Measurements from ENCODE around the gene KCNH2.
"Not testable (repeated sequence)": the region's sequence is repeated elsewhere in the genome, so short reads cannot be mapped to it uniquely, and the experiment has no call there.

The KCNH2 gene

GRCh38 chr7:150917969-150918368 lies 60.2 kb downstream of the KCNH2 start:
- Histone ChIP-seq H3K9me3 (ENCODE audit: control insufficient read depth in 1 of 2, low read length in 2 of 2) (no peaks in the 10 kb centered on the region), H3K4me3 (ENCODE audit: low read depth in 1 of 2, low read length in 2 of 2) (peak overlapping the region; percentile 13 to 31), H3K27me3 (ENCODE audit: low read depth, low read length) (no peaks in the 10 kb centered on the region), H3K27ac (ENCODE audit: low read length) (no peak overlapping the region), H3K4me1 (ENCODE audit: control insufficient read depth in 1 of 2, insufficient read depth in 2 of 2, low read length in 2 of 2) (peaks cover 0 to 26% of the 10 kb centered on the region in 2 donors), H3K36me3 (ENCODE audit: control insufficient read depth in 1 of 2, insufficient read depth in 2 of 2, low read length in 2 of 2) (no peaks in the 10 kb centered on the region)

DNA sequence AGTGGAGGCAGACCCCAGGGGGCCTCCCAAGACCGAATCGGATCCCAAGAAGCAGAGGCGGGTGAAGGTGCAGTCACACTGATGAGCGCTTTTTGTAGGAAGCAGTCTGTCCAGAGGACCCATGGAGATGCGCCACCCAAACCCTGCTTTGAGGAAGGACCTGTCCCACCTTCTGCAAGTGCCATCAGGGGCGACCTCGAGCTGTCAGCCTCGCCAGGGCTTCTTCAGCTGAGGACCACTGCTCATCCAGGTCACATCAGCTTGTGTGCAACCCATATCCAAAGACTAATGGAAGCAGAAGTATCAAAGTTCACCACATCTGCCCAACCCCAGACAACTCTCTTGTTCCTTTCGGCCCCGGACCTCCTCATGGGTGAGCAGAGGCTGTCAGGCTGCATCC lies 61.5 kb downstream of the KCNH2 start:
- Histone ChIP-seq H3K4me1 (ENCODE audit: control insufficient read depth in 1 of 2, insufficient read depth in 2 of 2, low read length in 2 of 2) (peaks cover 0 to 16% of the 10 kb centered on the region in 2 donors), H3K27me3 (ENCODE audit: low read depth, low read length) (no peaks in the 10 kb centered on the region), H3K27ac (ENCODE audit: low read length) (no peak overlapping the region), H3K4me3 (ENCODE audit: low read depth in 1 of 2, low read length in 2 of 2) (no peak overlapping the region), H3K36me3 (ENCODE audit: control insufficient read depth in 1 of 2, insufficient read depth in 2 of 2, low read length in 2 of 2) (no peaks in the 10 kb centered on the region), H3K9me3 (ENCODE audit: control insufficient read depth in 1 of 2, low read length in 2 of 2) (no peaks in the 10 kb centered on the region)

- no peaks in the 10 kb centered on the region for H3K36me3 ChIP-seq (ENCODE audit: control insufficient read depth in 1 of 2, insufficient read depth in 2 of 2, low read length in 2 of 2)
- H3K27ac ChIP-seq (ENCODE audit: low read length): no peak overlapping the region
- peaks cover 0 to 11% of the 10 kb centered on the region in 2 donors for H3K4me1 ChIP-seq (ENCODE audit: control insufficient read depth in 1 of 2, insufficient read depth in 2 of 2, low read length in 2 of 2)
- H3K27me3 ChIP-seq (ENCODE audit: low read depth, low read length): no peaks in the 10 kb centered on the region
- no peak overlapping the region for H3K4me3 ChIP-seq (ENCODE audit: low read depth in 1 of 2, low read length in 2 of 2)
- H3K9me3 ChIP-seq (ENCODE audit: control insufficient read depth in 1 of 2, low read length in 2 of 2): no peaks in the 10 kb centered on the region
Observed at GRCh38 chr7:150914966-150915365, 63.2 kb downstream of the KCNH2 start.

- H3K4me3 ChIP-seq (ENCODE audit: low read depth in 1 of 2, low read length in 2 of 2): no peak overlapping the region
- no peaks in the 10 kb centered on the region for H3K27me3 ChIP-seq (ENCODE audit: low read depth, low read length)
- H3K27ac ChIP-seq (ENCODE audit: low read length): no peak overlapping the region
- H3K4me1 ChIP-seq (ENCODE audit: control insufficient read depth in 1 of 2, insufficient read depth in 2 of 2, low read length in 2 of 2): peaks cover 0 to 8% of the 10 kb centered on the region in 2 donors
- no peaks in the 10 kb centered on the region for H3K36me3 ChIP-seq (ENCODE audit: control insufficient read depth in 1 of 2, insufficient read depth in 2 of 2, low read length in 2 of 2)
- H3K9me3 ChIP-seq (ENCODE audit: control insufficient read depth in 1 of 2, low read length in 2 of 2): no peaks in the 10 kb centered on the region
Observed at GRCh38 chr7:150914196-150914595, 63.9 kb downstream of the KCNH2 start.

DNA sequence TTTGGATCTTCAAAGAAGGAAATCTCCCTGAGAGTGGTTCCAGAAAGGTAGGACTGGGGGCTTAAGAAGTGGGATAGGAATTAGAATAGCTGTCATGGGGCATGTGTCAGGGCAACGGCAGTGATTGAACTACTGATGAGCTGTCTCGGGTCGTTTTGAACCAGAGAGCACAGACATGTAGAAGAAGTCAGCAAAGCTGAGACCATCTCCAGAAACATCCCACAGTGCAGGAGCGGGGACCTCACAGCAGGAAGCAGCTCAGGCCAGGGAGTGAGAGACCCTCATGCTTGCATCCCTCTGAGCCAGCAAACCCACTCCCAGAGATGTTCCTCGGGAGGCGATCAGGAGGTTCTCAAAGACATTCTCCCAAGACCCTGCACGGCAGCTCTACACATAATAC lies 65.7 kb downstream of the KCNH2 start:
- Histone ChIP-seq H3K36me3 (ENCODE audit: control insufficient read depth in 1 of 2, insufficient read depth in 2 of 2, low read length in 2 of 2) (no peaks in the 10 kb centered on the region), H3K4me1 (ENCODE audit: control insufficient read depth in 1 of 2, insufficient read depth in 2 of 2, low read length in 2 of 2) (no peaks in the 10 kb centered on the region), H3K27me3 (ENCODE audit: low read depth, low read length) (no peaks in the 10 kb centered on the region), H3K27ac (ENCODE audit: low read length) (no peak overlapping the region), H3K4me3 (ENCODE audit: low read depth in 1 of 2, low read length in 2 of 2) (no peak overlapping the region), H3K9me3 (ENCODE audit: control insufficient read depth in 1 of 2, low read length in 2 of 2) (no peaks in the 10 kb centered on the region)

- Histone ChIP-seq H3K27me3 (ENCODE audit: low read depth, low read length) (no peaks in the 10 kb centered on the region), H3K4me3 (ENCODE audit: low read depth in 1 of 2, low read length in 2 of 2) (no peak overlapping the region), H3K4me1 (ENCODE audit: control insufficient read depth in 1 of 2, insufficient read depth in 2 of 2, low read length in 2 of 2) (peaks cover 0 to 6% of the 10 kb centered on the region in 2 donors), H3K36me3 (ENCODE audit: control insufficient read depth in 1 of 2, insufficient read depth in 2 of 2, low read length in 2 of 2) (no peaks in the 10 kb centered on the region), H3K9me3 (ENCODE audit: control insufficient read depth in 1 of 2, low read length in 2 of 2) (no peaks in the 10 kb centered on the region), H3K27ac (ENCODE audit: low read length) (no peak overlapping the region)
Observed at GRCh38 chr7:150911590-150912267, 66.4 kb downstream of the KCNH2 start.

DNA sequence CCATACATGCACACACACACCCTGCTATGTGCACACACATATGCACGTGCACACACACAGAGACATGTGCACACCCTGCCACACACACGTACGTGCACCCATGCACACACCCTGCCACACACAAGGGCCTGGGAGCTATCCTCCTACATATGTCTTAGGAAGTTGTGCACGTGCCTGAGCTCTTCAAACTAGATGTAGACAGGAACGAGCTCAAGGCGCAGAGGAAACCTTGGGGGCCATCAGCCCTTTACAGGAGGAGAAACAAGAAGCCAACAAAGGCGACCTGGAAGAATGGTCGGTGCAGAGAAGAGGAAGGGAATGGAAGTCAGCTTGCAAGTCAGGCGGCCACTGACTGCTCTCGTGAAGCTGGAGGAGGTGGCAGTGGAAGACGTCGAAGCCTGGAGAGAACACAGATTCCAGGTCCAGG lies 67.1 kb downstream of the KCNH2 start:
- Histone ChIP-seq H3K9me3 (ENCODE audit: control insufficient read depth in 1 of 2, low read length in 2 of 2) (no peaks in the 10 kb centered on the region), H3K36me3 (ENCODE audit: control insufficient read depth in 1 of 2, insufficient read depth in 2 of 2, low read length in 2 of 2) (no peaks in the 10 kb centered on the region), H3K27me3 (ENCODE audit: low read depth, low read length) (no peaks in the 10 kb centered on the region)

DNA sequence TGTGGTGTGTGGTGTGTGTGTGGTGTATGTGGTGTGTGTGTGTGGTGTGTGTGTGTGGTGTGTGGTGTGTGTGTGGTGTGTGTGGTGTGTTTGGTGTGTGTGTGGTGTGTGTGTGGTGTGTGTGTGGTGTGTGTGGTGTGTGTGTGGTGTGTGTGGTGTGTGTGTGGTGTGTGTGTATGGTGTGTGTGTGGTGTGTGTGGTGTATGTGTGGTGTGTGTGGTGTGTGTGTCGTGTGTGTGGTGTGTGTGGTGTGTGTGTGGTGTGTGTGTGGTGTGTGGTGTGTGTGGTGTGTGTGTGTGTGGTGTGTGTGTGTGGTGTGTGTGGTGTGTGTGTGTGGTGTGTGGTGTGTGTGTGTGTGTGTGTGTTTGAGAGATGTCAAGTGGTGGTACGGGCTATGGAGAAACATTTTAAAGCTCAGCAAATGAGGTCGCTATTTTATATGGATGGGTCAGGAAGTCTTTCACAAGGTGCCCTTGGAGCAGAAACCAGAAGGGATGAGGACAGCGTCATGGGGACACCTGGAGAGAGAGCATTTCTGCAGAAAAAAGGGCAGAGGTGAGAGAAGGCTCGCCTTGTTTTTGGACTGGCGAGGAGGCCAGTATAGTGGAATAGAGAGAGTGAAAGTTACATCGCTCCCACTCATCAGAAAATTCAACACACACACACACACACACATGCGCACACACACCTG lies 67.7 kb downstream of the KCNH2 start:
- H3K27ac ChIP-seq (ENCODE audit: low read length); H3K4me3 ChIP-seq (ENCODE audit: low read depth in 1 of 2, low read length in 2 of 2); H3K36me3 ChIP-seq (ENCODE audit: control insufficient read depth in 1 of 2, insufficient read depth in 2 of 2, low read length in 2 of 2); H3K4me1 ChIP-seq (ENCODE audit: control insufficient read depth in 1 of 2, insufficient read depth in 2 of 2, low read length in 2 of 2); H3K9me3 ChIP-seq (ENCODE audit: control insufficient read depth in 1 of 2, low read length in 2 of 2); H3K27me3 ChIP-seq (ENCODE audit: low read depth, low read length): not testable (repeated sequence)

More for the DNA sequence above, 67.1 kb downstream of the KCNH2 start:
- H3K4me1 ChIP-seq (ENCODE audit: control insufficient read depth in 1 of 2, insufficient read depth in 2 of 2, low read length in 2 of 2): peaks cover 0 to 8% of the 10 kb centered on the region in 2 donors
- H3K27ac ChIP-seq (ENCODE audit: low read length): no peak overlapping the region
- H3K4me3 ChIP-seq (ENCODE audit: low read depth in 1 of 2, low read length in 2 of 2): no peak overlapping the region

DNA sequence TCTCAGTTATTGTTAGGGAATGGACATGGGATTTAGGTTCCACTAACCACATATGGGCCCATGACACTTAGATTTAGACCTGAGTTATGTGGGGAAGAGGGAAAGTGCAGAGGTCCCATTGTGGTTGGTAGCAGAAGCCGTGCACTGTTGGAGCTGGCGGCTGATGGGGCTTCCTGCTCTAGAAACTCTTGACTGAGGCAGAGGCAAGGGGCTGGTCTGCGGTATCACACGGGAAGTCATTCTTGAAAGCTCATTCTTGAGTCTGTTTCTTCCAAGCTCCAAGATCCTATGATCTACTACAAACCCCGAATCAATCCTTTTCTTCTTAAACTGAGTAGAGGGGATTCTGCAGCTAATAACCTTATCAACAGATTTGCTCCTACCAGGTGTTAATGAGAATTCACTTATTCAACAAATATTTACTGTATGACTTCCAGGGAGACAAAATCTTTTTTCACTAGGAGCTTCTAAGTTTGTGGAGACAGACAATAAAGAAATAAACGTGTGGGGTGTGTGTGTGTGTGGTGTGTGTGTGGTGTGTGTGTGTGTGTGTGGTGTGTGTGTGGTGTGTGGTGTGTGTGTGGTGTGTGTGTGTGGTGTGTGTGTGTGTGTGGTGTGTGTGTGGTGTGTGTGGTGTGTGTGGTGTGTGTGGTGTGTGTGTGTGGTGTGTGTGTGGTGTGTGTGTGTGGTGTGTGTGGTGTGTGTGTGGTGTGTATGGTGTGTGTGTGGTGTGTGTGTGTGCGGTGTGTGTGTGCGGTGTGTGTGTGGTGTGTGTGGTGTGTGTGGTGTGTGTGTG lies 68.7 kb downstream of the KCNH2 start:
- peaks cover 0 to 8% of the 10 kb centered on the region in 2 donors for H3K4me1 ChIP-seq (ENCODE audit: control insufficient read depth in 1 of 2, insufficient read depth in 2 of 2, low read length in 2 of 2)
- H3K27me3 ChIP-seq (ENCODE audit: low read depth, low read length): no peaks in the 10 kb centered on the region
- no peaks in the 10 kb centered on the region for H3K36me3 ChIP-seq (ENCODE audit: control insufficient read depth in 1 of 2, insufficient read depth in 2 of 2, low read length in 2 of 2)

DNA sequence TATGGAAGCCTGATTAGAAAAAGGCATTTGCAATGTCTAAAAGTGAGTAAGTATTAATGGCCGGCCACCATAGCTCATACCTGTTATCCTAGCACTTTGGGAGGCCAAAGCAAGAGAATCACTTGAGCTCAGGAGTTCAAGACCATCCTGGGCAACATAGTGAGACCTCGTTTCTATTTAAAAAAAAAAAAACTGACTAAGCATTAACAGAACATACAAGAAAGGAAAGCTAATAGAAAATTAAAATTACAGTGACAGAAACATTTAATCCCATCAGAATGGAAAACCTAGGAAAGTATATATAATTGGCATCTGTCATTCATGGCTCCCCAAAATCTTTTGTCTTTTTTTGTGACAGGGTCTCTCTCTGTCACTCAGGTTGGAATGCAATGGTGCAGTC lies 69.9 kb downstream of the KCNH2 start:
- no peaks in the 10 kb centered on the region for H3K9me3 ChIP-seq (ENCODE audit: control insufficient read depth in 1 of 2, low read length in 2 of 2)
- peaks cover 2 to 8% of the 10 kb centered on the region in 2 donors for H3K4me1 ChIP-seq (ENCODE audit: control insufficient read depth in 1 of 2, insufficient read depth in 2 of 2, low read length in 2 of 2)
- H3K36me3 ChIP-seq (ENCODE audit: control insufficient read depth in 1 of 2, insufficient read depth in 2 of 2, low read length in 2 of 2): no peaks in the 10 kb centered on the region
- no peak overlapping the region for H3K27ac ChIP-seq (ENCODE audit: low read length)
- no peaks in the 10 kb centered on the region for H3K27me3 ChIP-seq (ENCODE audit: low read depth, low read length)
- H3K4me3 ChIP-seq (ENCODE audit: low read depth in 1 of 2, low read length in 2 of 2): no peak overlapping the region

More for the DNA sequence above, 68.7 kb downstream of the KCNH2 start:
- no peak overlapping the region for H3K4me3 ChIP-seq (ENCODE audit: low read depth in 1 of 2, low read length in 2 of 2)
- no peak overlapping the region for H3K27ac ChIP-seq (ENCODE audit: low read length)
- no peaks in the 10 kb centered on the region for H3K9me3 ChIP-seq (ENCODE audit: control insufficient read depth in 1 of 2, low read length in 2 of 2)
